EH (cell line): Measurements from ENCODE around the gene PSG11.
"Not testable (repeated sequence)": the region's sequence is repeated elsewhere in the genome, so short reads cannot be mapped to it uniquely, and the experiment has no call there.

Source experiments
- DNase-seq: peaks from one replicate; pipeline ENCODE4 v3.0.0-alpha.2; 2015; ENCODE audit warnings: low read depth

Gene PSG11

GRCh38 chr19:42988206-42988605, 38.1 kb downstream of the PSG11 start:
- not testable (repeated sequence) for DNase-seq

GRCh38 chr19:42985588-42985987, 40.7 kb downstream of the PSG11 start:
- DNase-seq: peak; percentile 52

GRCh38 chr19:42982111-42982510, 44.2 kb downstream of the PSG11 start:
- peak; percentile 76 for DNase-seq

GRCh38 chr19:42971451-42971850, 54.8 kb downstream of the PSG11 start:
- DNase-seq: not testable (repeated sequence)

- peak; percentile 93 for DNase-seq
These were observed 61.1 kb downstream of the PSG11 start for GRCh38 chr19:42965176-42965575.

- no peak for DNase-seq
These were observed 65.2 kb downstream of the PSG11 start for GRCh38 chr19:42961119-42961518.
